ENCODE measurements around the gene PTPRK.
"Not testable (repeated sequence)": the region's sequence is repeated elsewhere in the genome, so short reads cannot be mapped to it uniquely, and the experiment has no call there.

Gene PTPRK

GRCh38 chr6:128438393-128438792 lies 82.0 kb downstream of the PTPRK start:
- DNase-seq (ENCODE audit: low spot score): no peak

DNA sequence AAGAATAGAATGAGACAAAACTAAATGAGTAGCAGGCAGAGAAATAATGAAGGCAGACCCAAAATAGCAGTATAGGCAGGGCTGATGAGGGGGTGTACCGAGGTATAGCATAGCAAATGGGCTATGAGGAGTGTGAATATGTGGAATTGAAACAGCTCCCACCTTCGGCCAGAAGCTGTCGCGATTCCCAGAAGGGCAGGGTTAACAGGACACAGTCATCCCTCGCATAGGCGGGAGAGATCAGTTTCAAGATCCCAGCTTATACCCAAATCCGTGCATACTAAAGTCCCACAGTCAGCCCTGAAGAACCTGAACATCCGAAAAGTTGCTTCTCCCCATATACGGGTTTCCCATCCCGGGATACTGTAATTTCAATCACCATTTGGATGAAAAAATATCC lies 82.7 kb downstream of the PTPRK start:
- no peak for DNase-seq (ENCODE audit: low spot score)

GRCh38 chr6:128434752-128435151 lies 85.6 kb downstream of the PTPRK start:
- not testable (repeated sequence) for DNase-seq (ENCODE audit: low spot score)

GRCh38 chr6:128432394-128432793 lies 88.0 kb downstream of the PTPRK start:
- DNase-seq (ENCODE audit: low spot score): no peak

GRCh38 chr6:128427139-128427538 lies 93.3 kb downstream of the PTPRK start:
- DNase-seq (ENCODE audit: low spot score): no peak

DNA sequence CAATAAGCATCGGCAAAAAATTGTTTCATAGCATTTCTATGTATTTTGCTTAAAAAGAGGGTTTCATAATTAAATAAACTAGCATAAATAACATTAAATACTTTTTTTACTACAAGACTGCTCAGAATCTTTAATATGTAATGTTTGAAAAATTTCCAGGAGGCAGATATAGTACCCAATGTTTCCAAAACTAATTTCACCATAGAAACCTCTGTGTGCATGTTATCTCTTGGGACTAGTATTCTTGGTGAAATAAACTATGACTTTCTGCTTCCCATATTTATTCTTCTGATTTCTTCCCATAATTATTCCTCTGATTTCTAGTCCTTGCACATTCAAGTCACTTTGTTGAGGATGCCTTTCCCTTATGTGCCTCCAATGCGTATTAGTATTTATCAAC lies 94.5 kb downstream of the PTPRK start:
- no peak for DNase-seq (ENCODE audit: low spot score)

DNA sequence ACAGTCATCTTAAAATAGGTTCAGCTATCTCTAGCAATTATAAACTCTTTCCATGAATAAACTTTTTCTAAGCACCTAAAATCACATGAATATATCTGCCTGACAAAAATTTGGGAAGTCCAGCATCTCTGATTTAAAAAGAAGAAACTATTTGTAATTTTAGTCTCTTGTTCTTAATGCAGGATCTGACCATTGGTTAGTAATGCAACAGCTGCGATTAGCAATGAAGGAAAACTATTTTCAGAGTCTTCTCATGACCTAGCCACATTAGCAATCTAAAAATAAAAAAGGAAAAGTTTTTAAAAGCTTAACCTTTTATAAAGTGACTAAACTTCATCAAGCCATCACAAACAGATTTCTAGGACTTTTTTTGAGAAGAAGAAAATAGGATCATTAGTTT lies 97.5 kb downstream of the PTPRK start:
- DNase-seq (ENCODE audit: low spot score): no peak

- DNase-seq (ENCODE audit: low spot score): no peak
Observed at GRCh38 chr6:128422200-128422599, 98.2 kb downstream of the PTPRK start.

DNA sequence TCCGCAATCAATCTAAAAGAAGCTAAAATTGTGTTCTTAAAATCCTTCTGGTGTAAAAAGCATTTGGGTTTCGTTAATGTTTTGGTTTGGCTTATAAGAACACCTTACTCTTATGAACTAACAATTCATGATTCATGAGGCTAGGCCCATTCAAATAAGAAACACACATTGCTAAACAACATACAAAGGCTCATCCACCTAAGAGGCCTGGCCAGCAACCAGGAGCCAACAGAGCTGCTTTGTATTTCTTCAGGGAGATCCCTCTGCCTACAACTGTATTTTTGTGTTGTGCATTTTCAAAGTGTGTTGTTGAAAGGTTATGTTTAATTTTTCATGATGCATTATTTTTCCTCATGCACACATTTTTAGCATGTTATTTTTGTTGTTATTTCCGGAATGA lies 98.6 kb downstream of the PTPRK start:
- DNase-seq (ENCODE audit: low spot score): no peak

GRCh38 chr6:128417698-128418097 lies 102.7 kb downstream of the PTPRK start:
- no peak for DNase-seq (ENCODE audit: low spot score)

DNA sequence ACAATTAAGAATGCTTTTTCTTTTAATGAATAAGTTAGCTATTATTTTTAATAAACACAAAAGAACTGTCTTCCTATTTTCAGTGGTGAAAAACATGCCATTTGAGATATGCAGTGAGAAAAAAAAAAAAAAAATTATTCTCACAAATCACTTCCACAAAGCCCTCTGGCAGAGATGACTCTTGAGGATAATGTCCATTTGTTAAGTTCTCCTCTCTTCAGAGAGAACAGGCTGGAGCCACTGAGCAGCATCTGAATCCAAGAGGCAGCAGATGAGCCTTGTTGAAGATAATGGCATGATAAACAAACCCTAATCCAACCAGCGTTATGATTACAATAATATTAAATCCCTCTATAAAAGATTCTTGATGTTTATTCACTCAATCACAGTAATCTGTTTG lies 105.0 kb downstream of the PTPRK start:
- DNase-seq (ENCODE audit: low spot score): no peak

GRCh38 chr6:128414943-128415342 lies 105.5 kb downstream of the PTPRK start:
- DNase-seq (ENCODE audit: low spot score): no peak

DNA sequence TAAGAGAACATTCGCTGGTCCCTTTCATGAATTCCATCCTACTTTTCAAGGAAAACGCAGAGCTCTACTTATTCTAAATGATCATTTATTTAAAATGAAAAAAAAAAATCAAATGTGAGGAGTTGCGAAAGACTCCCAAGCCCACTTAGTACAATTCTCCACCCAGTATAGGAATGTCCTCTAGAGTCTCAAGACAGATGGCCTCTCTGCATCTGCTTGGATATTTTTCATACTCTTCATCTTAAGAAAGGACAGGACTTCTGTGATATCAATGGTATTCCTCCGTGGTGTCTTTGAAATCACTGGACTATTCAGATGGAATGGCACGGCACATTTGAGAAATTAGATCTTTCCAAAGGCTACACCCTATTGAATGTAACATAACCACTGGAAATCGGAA lies 107.1 kb downstream of the PTPRK start:
- no peak for DNase-seq (ENCODE audit: low spot score)

DNA sequence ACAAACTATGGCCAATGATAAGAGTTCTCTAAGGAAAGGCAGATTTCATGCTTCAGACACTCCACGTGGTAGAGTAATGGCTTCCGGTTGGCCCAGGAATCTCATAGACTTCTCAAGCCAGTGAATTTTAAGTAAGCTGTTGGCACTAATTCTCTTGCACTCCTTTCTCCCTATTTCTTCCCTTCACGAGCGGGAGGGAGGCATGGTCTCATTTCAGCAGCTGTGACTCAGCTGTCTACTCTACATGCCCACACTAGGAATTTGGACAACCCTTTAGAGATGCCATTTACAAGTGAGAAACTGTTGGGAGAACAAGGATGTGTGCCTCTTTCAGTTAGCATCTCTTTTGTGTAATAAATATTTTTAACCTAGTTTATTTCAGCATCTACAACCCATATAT lies 107.7 kb downstream of the PTPRK start:
- DNase-seq (ENCODE audit: low spot score): no peak

DNA sequence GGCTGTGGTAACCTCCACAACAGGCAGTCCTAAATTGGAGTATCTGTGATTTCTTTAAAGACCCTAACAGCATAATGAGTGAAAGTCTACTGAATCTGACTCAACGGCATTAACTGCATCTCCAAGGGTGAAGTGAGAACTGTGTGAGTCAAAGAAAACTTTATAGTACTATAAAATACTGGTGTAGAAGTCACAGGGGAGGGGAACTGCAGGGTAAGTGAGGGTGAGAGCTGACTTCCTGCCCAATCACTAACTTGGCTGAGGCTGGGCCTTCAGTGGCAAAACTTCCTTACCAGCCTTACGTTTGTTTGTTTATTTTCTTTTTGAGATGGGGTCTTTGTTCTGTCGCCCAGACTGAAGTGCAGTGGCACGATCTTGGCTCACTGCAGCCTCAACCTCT lies 109.8 kb downstream of the PTPRK start:
- DNase-seq (ENCODE audit: low spot score): no peak

GRCh38 chr6:128409003-128409402 lies 111.4 kb downstream of the PTPRK start:
- DNase-seq (ENCODE audit: low spot score): no peak

DNA sequence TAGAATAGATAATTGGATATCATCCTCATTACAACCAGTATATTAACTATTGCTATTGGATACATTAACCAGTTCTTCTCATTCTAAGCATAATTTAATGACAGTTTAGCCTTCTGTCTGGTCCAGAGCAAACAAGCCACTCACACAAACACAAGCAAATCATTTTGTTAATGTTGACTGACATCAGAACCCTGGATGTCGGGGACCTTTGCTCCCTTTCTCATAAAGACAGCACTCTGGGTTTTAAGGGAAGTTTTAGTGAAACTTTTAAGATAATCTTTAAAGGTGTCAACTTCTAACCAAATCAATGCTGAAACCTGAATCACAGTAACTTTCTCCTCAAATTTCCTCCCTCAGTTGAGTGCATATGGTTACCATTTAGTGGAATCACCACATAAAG lies 113.9 kb downstream of the PTPRK start:
- no peak for DNase-seq (ENCODE audit: low spot score)

DNA sequence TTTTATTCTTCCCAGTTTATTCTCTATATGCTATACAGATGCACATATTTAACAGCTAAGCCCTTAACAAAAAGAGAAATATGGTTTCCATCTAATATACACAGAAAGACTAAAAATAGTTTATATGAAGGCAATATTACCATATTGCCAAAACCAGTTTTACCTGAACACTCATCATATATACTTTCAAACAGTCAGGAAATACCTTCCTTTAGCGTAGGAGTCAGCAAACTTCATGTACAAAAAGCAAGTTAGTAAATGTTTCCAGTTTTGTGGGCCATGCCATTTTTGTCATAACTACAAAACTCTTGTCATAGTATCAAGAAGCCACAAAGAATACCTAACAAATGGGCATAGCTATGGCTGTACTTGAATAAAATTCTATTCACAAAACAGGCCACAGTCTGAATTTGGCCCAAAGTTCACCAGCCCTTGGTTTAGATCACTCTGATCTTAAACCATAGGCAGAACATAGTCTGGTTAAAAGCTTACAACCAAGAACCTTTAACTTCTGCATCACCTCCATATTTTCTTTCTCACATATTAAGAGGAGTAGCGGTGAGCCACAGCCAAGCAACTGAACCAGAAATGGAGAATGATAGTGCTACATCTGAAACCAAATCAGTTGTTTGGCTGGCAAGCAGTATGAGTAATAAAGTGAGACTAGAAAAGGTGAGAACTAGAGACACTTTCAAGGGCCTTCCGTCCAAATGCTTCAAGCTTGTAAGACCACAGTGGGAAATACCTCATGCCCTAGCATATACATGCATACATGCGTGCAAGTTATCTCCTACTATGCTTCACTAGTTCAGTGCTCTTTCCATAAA lies 116.6 kb downstream of the PTPRK start:
- no peak for DNase-seq (ENCODE audit: low spot score)

GRCh38 chr6:128400875-128401274 lies 119.5 kb downstream of the PTPRK start:
- no peak for DNase-seq (ENCODE audit: low spot score)

GRCh38 chr6:128397996-128398395 lies 122.4 kb downstream of the PTPRK start:
- DNase-seq (ENCODE audit: low spot score): no peak

- DNase-seq (ENCODE audit: low spot score): no peak
Observed at GRCh38 chr6:128395596-128395995, 124.8 kb downstream of the PTPRK start.

- DNase-seq (ENCODE audit: low spot score): no peak
Observed at GRCh38 chr6:128395188-128395587, 125.2 kb downstream of the PTPRK start.

DNA sequence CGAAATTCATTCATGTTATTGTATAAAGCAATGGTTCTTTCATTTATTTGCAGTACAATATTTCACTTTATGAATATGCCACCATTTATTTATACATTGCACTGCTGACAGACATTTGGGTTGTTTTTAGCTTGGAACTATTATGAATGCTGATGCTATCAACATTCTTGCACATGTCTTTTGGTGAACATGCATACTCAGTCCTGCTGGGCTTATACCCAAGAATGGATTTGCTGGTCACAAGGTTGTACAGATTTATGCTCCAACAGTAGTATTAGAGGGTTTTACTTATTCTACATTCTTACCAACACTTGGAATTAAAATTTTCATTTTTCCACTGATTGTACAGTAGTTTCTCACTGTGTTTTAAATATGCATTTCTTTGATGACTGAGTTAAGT lies 126.2 kb downstream of the PTPRK start:
- no peak for DNase-seq (ENCODE audit: low spot score)

GRCh38 chr6:128389820-128390534 lies 130.4 kb downstream of the PTPRK start:
- DNase-seq (ENCODE audit: low spot score): no peak
